ENCODE data around the gene NOL12. TPM values are rescaled to one million over a fixed set of nuclear protein-coding genes. Genes with fewer than 3 reads are reported as not detected.

NOL12 gene
- total RNA-seq, 4 donors from 2014 or later, result 9.1 to 18.4 (median 14.5) TPM

- peaks cover 44 to 86% (median 74%) of the 10 kb centered on the region in 4 donors for H3K4me1 ChIP-seq
- peak overlapping the region; percentile 91 to 98 (median 94) for H3K27ac ChIP-seq (replicated peaks in 1 of 4)
- no peak for DNase-seq (ENCODE audit: extremely low spot score)
- WGBS, result 25% methylated on average over 6 of the region's 18 CpGs
- no peaks in the 10 kb centered on the region for H3K27me3 ChIP-seq
- H3K9me3 ChIP-seq, result no peaks in the 10 kb centered on the region
- peaks cover 0 to 28% (median 26%) of the 10 kb centered on the region in 4 donors for H3K36me3 ChIP-seq
- intact Hi-C loops (cut with DNase I), result no loop called here
- TF ChIP-seq CTCF (IDR thresholded peaks at IDR 0.05), result no peak
- H3K4me3 ChIP-seq, result peak overlapping the region in 1 of 4 donors; percentile 7
Observed at GRCh38 chr22:37678372-37678771, 7.8 kb upstream of the NOL12 start.

DNA sequence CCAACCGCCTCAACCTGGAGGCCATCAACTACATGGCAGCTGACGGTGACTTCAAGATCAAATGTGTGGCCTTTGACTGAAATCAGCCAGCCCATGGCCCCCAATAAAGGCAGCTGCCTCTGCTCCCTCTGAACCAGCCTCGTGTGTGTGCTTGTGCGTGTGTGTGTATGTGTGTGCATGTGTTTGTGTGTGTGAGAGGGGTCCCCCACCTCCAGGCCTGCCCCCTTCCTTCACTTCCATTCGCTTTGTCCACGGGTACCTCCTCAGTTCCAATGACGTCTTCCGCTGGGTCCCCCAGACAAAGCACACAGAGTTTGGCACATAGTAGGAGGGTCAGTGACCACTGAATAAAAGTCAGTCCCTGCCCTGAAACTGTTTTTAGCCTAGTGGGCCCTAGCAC lies 6.5 kb upstream of the NOL12 start:
- Histone ChIP-seq H3K9me3 (no peaks in the 10 kb centered on the region), H3K27ac (replicated peaks in 1 of 4) (peak overlapping the region; percentile 91 to 98 (median 94)), H3K4me3 (no peak overlapping the region), H3K4me1 (peaks cover 35 to 73% (median 61%) of the 10 kb centered on the region in 4 donors), H3K27me3 (no peaks in the 10 kb centered on the region), H3K36me3 (peaks cover 0 to 28% (median 26%) of the 10 kb centered on the region in 4 donors)
- TF ChIP-seq POLR2A (IDR thresholded peaks at IDR 0.05; ENCODE audit: low read depth) (no peak), CTCF (IDR thresholded peaks at IDR 0.05) (no peak), POLR2AphosphoS5 (IDR thresholded peaks at IDR 0.05) (no peak), EP300 (IDR thresholded peaks at IDR 0.05) (no peak)
- no peak for DNase-seq (ENCODE audit: extremely low spot score)
- WGBS, result 67% methylated on average over 8 of the region's 8 CpGs
- intact Hi-C loops (cut with DNase I), result loop anchor here (10.0 kb wide), 2 partner anchors 55 to 115 kb away; no protein-coding TSS in a partner anchor

DNA sequence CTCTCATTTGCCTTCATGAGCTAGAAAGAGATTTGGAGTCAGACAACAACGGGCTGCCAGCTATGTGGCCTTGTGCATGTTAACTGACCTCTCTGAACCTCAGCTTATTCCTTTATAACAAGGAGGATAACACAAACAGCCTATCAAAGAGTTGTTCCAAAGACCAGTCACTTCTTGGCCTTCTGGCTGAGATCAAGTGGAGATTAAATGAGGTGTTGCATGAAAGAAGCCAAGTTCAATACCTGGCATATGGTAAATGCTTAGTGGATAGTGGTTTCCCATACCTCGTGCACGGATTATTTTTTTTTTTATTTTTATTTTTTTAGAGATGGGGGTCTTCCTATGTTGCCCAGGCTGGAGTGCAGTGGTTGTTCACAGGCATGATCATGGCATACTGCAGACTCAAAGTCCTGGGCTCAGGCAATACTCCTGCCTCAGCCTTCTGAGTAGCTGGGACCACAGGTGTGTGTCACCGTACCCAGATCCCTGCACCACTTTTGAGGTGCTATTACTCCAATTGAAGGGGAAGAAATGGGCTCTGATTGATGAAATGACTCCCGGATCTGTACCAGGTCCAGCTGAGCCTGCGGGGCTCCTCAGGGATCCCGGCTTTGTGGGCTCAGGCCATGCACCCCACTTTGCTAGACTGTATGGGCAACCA lies 5.8 kb upstream of the NOL12 start:
- 51% methylated on average over 5 of the region's 7 CpGs for WGBS
- Histone ChIP-seq H3K36me3 (peaks cover 0 to 28% (median 26%) of the 10 kb centered on the region in 4 donors), H3K4me3 (no peak overlapping the region), H3K4me1 (peaks cover 30 to 66% (median 55%) of the 10 kb centered on the region in 4 donors), H3K27ac (replicated peaks in 1 of 4) (peak overlapping the region in 1 of 4 donors; percentile 98), H3K27me3 (no peaks in the 10 kb centered on the region), H3K9me3 (no peaks in the 10 kb centered on the region)
- TF ChIP-seq CTCF (IDR thresholded peaks at IDR 0.05) (no peak), POLR2AphosphoS5 (IDR thresholded peaks at IDR 0.05) (no peak), EP300 (IDR thresholded peaks at IDR 0.05) (no peak)
- intact Hi-C loops (cut with DNase I), result loop anchor here (10.0 kb wide), 2 partner anchors 56 to 114 kb away; no protein-coding TSS in a partner anchor
- no peak for DNase-seq (ENCODE audit: extremely low spot score)

DNA sequence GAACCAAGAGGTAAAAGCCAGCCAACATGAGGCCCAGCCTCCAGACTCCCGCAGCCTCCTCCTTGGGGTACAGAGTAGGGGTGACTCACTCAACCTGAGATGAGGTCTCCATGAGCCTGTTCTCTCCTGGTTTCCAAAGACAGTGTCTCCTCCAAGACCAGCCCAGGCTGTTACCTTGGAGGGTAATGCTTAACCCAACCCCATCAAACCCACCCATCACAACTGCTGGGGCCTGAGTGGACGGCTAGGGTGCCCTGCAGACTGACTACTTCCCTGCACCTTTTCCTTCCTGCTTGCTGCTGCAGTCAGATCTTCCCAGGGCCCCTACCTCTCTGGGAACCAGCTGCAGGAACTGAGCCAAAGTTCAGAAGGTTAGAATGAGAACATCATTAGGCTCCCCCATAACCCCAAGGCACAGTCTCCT lies 5.1 kb upstream of the NOL12 start:
- intact Hi-C loops (cut with DNase I), result loop anchor here (1.0 to 10.0 kb wide), 3 partner anchors 38 to 114 kb away; no protein-coding TSS in a partner anchor
- Histone ChIP-seq H3K9me3 (no peaks in the 10 kb centered on the region), H3K27me3 (no peaks in the 10 kb centered on the region), H3K36me3 (peaks cover 0 to 28% (median 26%) of the 10 kb centered on the region in 4 donors), H3K27ac (replicated peaks in 1 of 4) (peak overlapping the region in 2 of 4 donors; percentile 19 to 40), H3K4me1 (peaks cover 33 to 64% (median 52%) of the 10 kb centered on the region in 4 donors), H3K4me3 (no peak overlapping the region)
- TF ChIP-seq POLR2AphosphoS5 (IDR thresholded peaks at IDR 0.05), result no peak
- TF ChIP-seq EP300 (IDR thresholded peaks at IDR 0.05), result no peak
- no peak for TF ChIP-seq CTCF (IDR thresholded peaks at IDR 0.05)
- TF ChIP-seq POLR2A (IDR thresholded peaks at IDR 0.05; ENCODE audit: low read depth), result no peak
- no peak for DNase-seq (ENCODE audit: extremely low spot score)
- 17% methylated on average over 1 of the region's 2 CpGs for WGBS

All from esophagus muscularis mucosa (tissue), 4 donors.